Amniotic epithelial cell (primary cell): ENCODE data around the gene ERV3-1.
"Not testable (repeated sequence)": the region's sequence is repeated elsewhere in the genome, so short reads cannot be mapped to it uniquely, and the experiment has no call there.

Experiments used
- DNase-seq: peaks from one replicate; pipeline ENCODE4 v3.0.0-alpha.2; 2010; ENCODE audit warnings: low read depth

Gene ERV3-1

DNA sequence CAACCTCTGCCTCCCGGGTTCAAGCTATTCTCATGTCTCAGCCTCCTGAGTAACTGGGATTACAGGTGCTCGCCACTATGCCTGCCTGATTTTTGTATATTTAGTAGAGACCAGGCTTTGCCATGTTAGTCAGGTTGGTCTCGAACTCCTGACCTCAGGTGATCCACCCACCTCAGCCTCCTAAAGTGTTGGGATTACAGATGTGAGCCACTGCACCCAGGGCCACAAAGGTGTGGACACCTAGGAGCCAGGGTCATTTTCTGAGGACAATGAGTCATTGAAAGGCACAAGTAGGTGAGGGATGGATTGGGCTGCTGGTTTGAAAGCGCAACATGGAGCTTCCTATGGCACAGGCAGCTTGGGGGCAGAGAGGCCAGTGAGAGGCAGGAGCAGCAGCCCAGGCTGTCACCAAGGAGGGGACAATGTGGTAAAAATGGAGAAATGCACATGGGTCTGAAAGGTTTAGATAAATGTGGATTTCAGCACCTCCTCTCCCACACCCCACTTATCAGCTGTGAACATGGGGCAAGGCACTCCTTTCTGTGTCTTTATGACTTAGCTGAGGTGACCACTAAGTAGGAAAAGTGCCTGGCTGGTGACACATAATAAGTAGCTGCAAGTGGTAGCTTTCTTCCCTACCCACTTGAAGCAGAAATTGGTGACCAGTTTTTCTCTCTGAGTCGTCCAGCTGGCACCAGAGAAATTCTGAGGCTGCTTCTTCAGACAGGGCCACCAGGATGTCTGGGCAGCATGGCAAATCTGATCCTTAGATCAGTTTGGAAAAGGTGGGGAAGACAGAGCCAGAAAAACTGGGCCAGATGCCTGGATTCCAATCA lies 61.6 kb downstream of the ERV3-1 start:
- not testable (repeated sequence) for DNase-seq
